H1 (cell line): ENCODE measurements around the gene CDC123. TPM values are rescaled to one million over a fixed set of nuclear protein-coding genes. Genes with fewer than 3 reads are reported as not detected.

Experiments
- RFX5 ChIP-seq: IDR thresholded peaks from 2 replicates; pipeline ENCODE4 v1.6.1; 2011; ENCODE audit warnings: low read depth, low read length, improper control_type of control experiment, borderline replicate concordance
- TAF7 ChIP-seq: optimal IDR thresholded peaks from 2 replicates; pipeline ENCODE3; 2011; ENCODE audit warnings: low read depth, mild to moderate bottlenecking, inconsistent platforms, low read length, moderate library complexity, borderline replicate concordance
- polyA plus RNA-seq, 7 experiments: library from polyadenylated mRNA; depleted of rRNA in 3 of 7; stranded (reverse) in 5 of 7; unstranded in 2 of 7; fragments of >200 nt in 5 of 7; fragments of 200-250 nt in 2 of 7; gene quantifications; 1 replicate in 5 of 7; 2 replicates in 1 of 7; 4 replicates in 1 of 7; pipeline versions ENCODE4 v1.2.1 to v1.2.3, GENCODE V29; 2011 to 2013; ENCODE audit warnings: missing spikeins in 2 of 7, mixed read lengths in 2 of 7
- total RNA-seq: library from RNA; stranded (reverse); fragmentation: NEBNext Ultra II Directional; extraction: Animal tissue kit (Norgen Biotek cat#: 25700); gene quantifications from 2 replicates; pipeline ENCODE4 v1.2.1, GENCODE V29; 2021

CDC123 gene
- total and polyA plus RNA-seq, 2 of the 8 experiments (the other 6 are each of a cell fraction or from before 2014, with no cell fraction given) = 115 to 202 TPM

DNA sequence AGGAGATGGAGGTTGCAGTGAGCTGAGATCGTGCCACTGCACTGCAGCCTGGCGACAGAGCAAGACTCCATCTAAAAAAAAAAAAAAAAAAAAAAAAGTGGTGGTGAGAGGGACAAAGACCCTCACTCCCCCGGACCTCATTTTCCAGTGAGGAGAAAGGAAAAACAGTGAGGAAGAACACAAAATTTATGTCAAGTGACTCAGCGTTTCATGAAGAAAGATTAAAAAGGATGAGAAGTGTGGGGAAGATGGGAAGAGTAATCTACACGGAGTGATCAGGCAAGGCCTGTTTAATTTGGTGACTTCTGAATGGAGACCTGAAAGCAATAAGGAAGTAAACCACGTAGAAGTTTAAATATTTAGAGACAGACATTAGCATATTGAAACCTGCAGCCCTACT lies 7.3 kb upstream of the CDC123 start (continued):
- no peak for TF ChIP-seq TAF7
- no peak for TF ChIP-seq RFX5
